ENCODE results near the gene ACAD8. TPM values are rescaled to one million over a fixed set of nuclear protein-coding genes. Genes with fewer than 3 reads are reported as not detected.

ACAD8 gene
- total and polyA plus RNA-seq, 2 of the 8 experiments (the other 6 are each of a cell fraction or from before 2014, with no cell fraction given): 45.8 to 52.7 TPM

GRCh38 chr11:134233729-134234179, 19.6 kb upstream of the ACAD8 start:
- Histone ChIP-seq H3K4me2 (ENCODE audit: insufficient read depth in 1 of 2, low read depth in 2 of 2, low read length in 2 of 2) (no peak overlapping the region), H3K79me1 (ENCODE audit: low read depth, low read length) (no peaks in the 10 kb centered on the region; the same call in none of the 2 replicates), H2BK15ac (ENCODE audit: low read length) (no peak overlapping the region), H2BK20ac (ENCODE audit: low read length) (no peak overlapping the region), H3K56ac (replicated peaks; ENCODE audit: insufficient read length, low read depth, low read length) (no peak overlapping the region), H3K14ac (ENCODE audit: insufficient read length) (no peak overlapping the region), H2BK5ac (ENCODE audit: low read depth, low read length) (no peak overlapping the region), H3K9ac (replicated peaks in 1 of 4; ENCODE audit: extremely low read depth in 1 of 4, low read depth in 3 of 4, low read length in 3 of 4) (no peak overlapping the region), H3K27ac (ENCODE audit: low read depth, low read length) (no peak overlapping the region), H4K8ac (ENCODE audit: extremely low read depth, insufficient read depth, low read length) (no peak overlapping the region), H3K4me1 (replicated peaks in 1 of 4; ENCODE audit: control insufficient read depth in 3 of 4, insufficient read depth in 4 of 4, low read length in 3 of 4) (no peaks in the 10 kb centered on the region; a peak in 1 of 7 replicates), H2AFZ (ENCODE audit: low read length) (no peak overlapping the region), H4K20me1 (replicated peaks in 1 of 2; ENCODE audit: control insufficient read depth in 1 of 2, insufficient read depth in 2 of 2, low read length in 2 of 2) (peaks cover 0 to 2% of the 10 kb centered on the region in 2 experiments), H3K23me2 (ENCODE audit: low read depth, low read length) (no peaks in the 10 kb centered on the region), H2BK12ac (ENCODE audit: low read depth, low read length) (no peak overlapping the region), H3K36me3 (ENCODE audit: control insufficient read depth in 2 of 4, insufficient read depth in 4 of 4, low read length in 3 of 4) (no peaks in the 10 kb centered on the region), H2BK120ac (replicated peaks; ENCODE audit: low read depth, low read length) (no peak overlapping the region), H3K4ac (replicated peaks; ENCODE audit: insufficient read length, low read depth, low read length) (no peak overlapping the region), H3K79me2 (ENCODE audit: control insufficient read depth in 1 of 2, insufficient read depth in 2 of 2, low read length in 2 of 2) (peaks cover 0 to 4% of the 10 kb centered on the region in 2 experiments; a peak in 1 of 4 replicates), H3K23ac (ENCODE audit: insufficient read length) (no peak overlapping the region), H3K27me3 (replicated peaks in 1 of 4; ENCODE audit: control insufficient read depth in 3 of 4, extremely low read depth in 1 of 4, insufficient read depth in 3 of 4, low read length in 3 of 4) (no peaks in the 10 kb centered on the region), H2AK5ac (ENCODE audit: low read depth, low read length) (no peak overlapping the region), H3K4me3 (ENCODE audit: extremely low read depth in 1 of 4, insufficient read depth in 2 of 4, low read depth in 3 of 4, low read length in 4 of 4) (no peak overlapping the region), H4K5ac (ENCODE audit: insufficient read length, low read depth, low read length) (no peak overlapping the region), H4K91ac (replicated peaks; ENCODE audit: insufficient read length, low read length) (no peak overlapping the region), H3K18ac (ENCODE audit: extremely low read depth, low read length) (no peak overlapping the region), H3K9me3 (ENCODE audit: insufficient read depth in 2 of 2, low read depth in 1 of 2, low read length in 1 of 2) (no peaks in the 10 kb centered on the region)
- WGBS, 2 experiments (ENCODE audit: extremely low coverage in 1 of 2, insufficient coverage in 1 of 2, insufficient read length in 1 of 2, insufficient replicate concordance in 2 of 2, low coverage in 1 of 2, low lambda C conversion rate in 2 of 2, missing lambda C conversion rate in 1 of 2): 96% methylated on average over 4 of the region's 4 CpGs; no CpG with 5 or more reads in 1 of the 2 experiments
- DNase-seq (ENCODE audit: low read depth in 1 of 2, low spot score in 2 of 2) (no peak), FAIRE-seq (no peak)
- POLR2A ChIA-PET (ENCODE audit: partially characterized antibody): interaction anchor here (0.6 to 1.9 kb wide), 4 partner anchors 9 to 156 kb away, joined by 3 to 7 read pairs (median 4); partner anchors contain the start of genes NCAPD3 and VPS26B
- CTCF ChIA-PET (ENCODE audit: partially characterized antibody): interaction anchor here (0.9 to 2.7 kb wide), 5 partner anchors 9 to 27 kb away, joined by 3 to 23 read pairs (median 6); partner anchors contain the start of genes NCAPD3 and VPS26B
- TF ChIP-seq FOSL1 (IDR thresholded peaks at IDR 0.05; ENCODE audit: insufficient read depth, low read depth, low read length): no peak
- TF ChIP-seq SAP30 (IDR thresholded peaks at IDR 0.05; ENCODE audit: insufficient read depth, insufficient replicate concordance, low read length): no peak
- TF ChIP-seq KDM5A (IDR thresholded peaks at IDR 0.05; ENCODE audit: low read length): no peak
- TF ChIP-seq JUND (IDR thresholded peaks at IDR 0.05; ENCODE audit: low read length): no peak
- TF ChIP-seq SIX5 (IDR thresholded peaks at IDR 0.05; ENCODE audit: low read depth, low read length): no peak
- TF ChIP-seq BRCA1 (IDR thresholded peaks at IDR 0.05; ENCODE audit: low read depth, low read length): no peak
- no peak for TF ChIP-seq ZNF274 (IDR thresholded peaks at IDR 0.05; ENCODE audit: borderline replicate concordance, extremely low read depth, low read length)
- TF ChIP-seq NRF1 (IDR thresholded peaks at IDR 0.05; ENCODE audit: low read depth, low read length): no peak
- TF ChIP-seq TAF7 (optimal IDR thresholded peaks at IDR 0.05; ENCODE audit: borderline replicate concordance, low read depth, low read length): no peak
- no peak for TF ChIP-seq BACH1 (IDR thresholded peaks at IDR 0.05; ENCODE audit: low read length)
- TF ChIP-seq CBX5 (IDR thresholded peaks at IDR 0.05; ENCODE audit: low read depth, low read length): no peak
- TF ChIP-seq POLR2A (IDR thresholded peaks at IDR 0.05; ENCODE audit: control extremely low read depth in 1 of 2, low read depth in 2 of 2, low read length in 2 of 2): no peak
- no peak for TF ChIP-seq POLR2AphosphoS5 (IDR thresholded peaks at IDR 0.05; ENCODE audit: low read depth, low read length)
- no peak for TF ChIP-seq PHF8 (conservative IDR thresholded peaks at IDR 0.05; ENCODE audit: low read depth, low read length)
- TF ChIP-seq EZH2 (IDR thresholded peaks at IDR 0.05; ENCODE audit: low read depth, low read length, severe bottlenecking): no peak

Data from H1 (cell line).